ENCODE data around the gene CBX3.

DNA sequence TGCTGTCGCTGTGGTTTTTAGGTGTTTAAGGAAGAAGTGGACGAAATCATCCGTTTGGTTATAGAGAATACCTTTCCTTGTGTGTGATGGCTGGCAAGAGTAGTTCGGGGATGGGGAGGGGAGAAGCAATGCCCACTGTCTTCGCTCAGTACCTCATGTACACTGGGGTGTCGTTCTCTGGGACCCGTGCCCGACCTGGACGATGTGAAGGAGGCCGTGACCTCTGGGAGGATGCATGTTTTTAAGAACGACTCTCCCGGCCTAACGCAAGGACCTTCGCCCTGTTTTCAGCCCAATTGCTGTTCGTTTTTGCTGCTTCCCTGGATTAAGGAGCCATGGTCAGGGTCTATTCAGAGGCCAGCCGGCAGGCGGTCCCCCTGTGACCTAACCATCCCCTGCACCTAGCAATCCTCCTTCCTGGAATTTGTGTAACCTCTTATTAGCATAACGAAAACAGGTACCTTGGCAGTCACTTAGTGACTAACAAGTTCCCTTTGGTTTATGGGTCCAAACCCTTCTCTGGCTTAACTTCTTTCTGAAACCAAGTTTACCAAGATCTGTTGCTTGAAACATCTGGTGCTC, 48.2 kb upstream of the CBX3 start:
- TF ChIP-seq POLR2A (IDR thresholded peaks at IDR 0.05) (no peak), EP300 (IDR thresholded peaks at IDR 0.05) (no peak)
- TF ChIP-seq, protein P1, sequence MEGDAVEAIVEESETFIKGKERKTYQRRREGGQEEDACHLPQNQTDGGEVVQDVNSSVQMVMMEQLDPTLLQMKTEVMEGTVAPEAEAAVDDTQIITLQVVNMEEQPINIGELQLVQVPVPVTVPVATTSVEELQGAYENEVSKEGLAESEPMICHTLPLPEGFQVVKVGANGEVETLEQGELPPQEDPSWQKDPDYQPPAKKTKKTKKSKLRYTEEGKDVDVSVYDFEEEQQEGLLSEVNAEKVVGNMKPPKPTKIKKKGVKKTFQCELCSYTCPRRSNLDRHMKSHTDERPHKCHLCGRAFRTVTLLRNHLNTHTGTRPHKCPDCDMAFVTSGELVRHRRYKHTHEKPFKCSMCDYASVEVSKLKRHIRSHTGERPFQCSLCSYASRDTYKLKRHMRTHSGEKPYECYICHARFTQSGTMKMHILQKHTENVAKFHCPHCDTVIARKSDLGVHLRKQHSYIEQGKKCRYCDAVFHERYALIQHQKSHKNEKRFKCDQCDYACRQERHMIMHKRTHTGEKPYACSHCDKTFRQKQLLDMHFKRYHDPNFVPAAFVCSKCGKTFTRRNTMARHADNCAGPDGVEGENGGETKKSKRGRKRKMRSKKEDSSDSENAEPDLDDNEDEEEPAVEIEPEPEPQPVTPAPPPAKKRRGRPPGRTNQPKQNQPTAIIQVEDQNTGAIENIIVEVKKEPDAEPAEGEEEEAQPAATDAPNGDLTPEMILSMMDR (IDR thresholded peaks at IDR 0.05) = no peak
